Measurements from ENCODE around the gene TMEM179B.
A peak's percentile ranks its signal among the peaks of the same experiment; 100 is the strongest.

The TMEM179B gene

GRCh38 chr11:62755086-62755615, 32.1 kb upstream of the TMEM179B start:
- TF ChIP-seq FOXM1 (IDR thresholded peaks at IDR 0.05; ENCODE audit: borderline replicate concordance, low read depth) (no peak), MAX (IDR thresholded peaks at IDR 0.05) (no peak), CEBPB (IDR thresholded peaks at IDR 0.05) (no peak), TEAD4 (IDR thresholded peaks at IDR 0.05) (no peak), CREB1 (IDR thresholded peaks at IDR 0.05; ENCODE audit: low read depth) (no peak), ZBTB7A (IDR thresholded peaks at IDR 0.05; ENCODE audit: low read depth) (no peak), TCF12 (IDR thresholded peaks at IDR 0.05; ENCODE audit: low read depth) (no peak), EP300 (IDR thresholded peaks at IDR 0.05; ENCODE audit: borderline replicate concordance) (no peak), RAD21 (IDR thresholded peaks at IDR 0.05; ENCODE audit: low read depth) (no peak), NFIC (IDR thresholded peaks at IDR 0.05) (no peak), YY1 (IDR thresholded peaks at IDR 0.05; ENCODE audit: low read depth) (no peak), EGR1 (IDR thresholded peaks at IDR 0.05) (no peak)
- TF ChIP-seq, protein P1, sequence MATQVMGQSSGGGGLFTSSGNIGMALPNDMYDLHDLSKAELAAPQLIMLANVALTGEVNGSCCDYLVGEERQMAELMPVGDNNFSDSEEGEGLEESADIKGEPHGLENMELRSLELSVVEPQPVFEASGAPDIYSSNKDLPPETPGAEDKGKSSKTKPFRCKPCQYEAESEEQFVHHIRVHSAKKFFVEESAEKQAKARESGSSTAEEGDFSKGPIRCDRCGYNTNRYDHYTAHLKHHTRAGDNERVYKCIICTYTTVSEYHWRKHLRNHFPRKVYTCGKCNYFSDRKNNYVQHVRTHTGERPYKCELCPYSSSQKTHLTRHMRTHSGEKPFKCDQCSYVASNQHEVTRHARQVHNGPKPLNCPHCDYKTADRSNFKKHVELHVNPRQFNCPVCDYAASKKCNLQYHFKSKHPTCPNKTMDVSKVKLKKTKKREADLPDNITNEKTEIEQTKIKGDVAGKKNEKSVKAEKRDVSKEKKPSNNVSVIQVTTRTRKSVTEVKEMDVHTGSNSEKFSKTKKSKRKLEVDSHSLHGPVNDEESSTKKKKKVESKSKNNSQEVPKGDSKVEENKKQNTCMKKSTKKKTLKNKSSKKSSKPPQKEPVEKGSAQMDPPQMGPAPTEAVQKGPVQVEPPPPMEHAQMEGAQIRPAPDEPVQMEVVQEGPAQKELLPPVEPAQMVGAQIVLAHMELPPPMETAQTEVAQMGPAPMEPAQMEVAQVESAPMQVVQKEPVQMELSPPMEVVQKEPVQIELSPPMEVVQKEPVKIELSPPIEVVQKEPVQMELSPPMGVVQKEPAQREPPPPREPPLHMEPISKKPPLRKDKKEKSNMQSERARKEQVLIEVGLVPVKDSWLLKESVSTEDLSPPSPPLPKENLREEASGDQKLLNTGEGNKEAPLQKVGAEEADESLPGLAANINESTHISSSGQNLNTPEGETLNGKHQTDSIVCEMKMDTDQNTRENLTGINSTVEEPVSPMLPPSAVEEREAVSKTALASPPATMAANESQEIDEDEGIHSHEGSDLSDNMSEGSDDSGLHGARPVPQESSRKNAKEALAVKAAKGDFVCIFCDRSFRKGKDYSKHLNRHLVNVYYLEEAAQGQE (IDR thresholded peaks at IDR 0.05; ENCODE audit: low read depth), result no peak

DNA sequence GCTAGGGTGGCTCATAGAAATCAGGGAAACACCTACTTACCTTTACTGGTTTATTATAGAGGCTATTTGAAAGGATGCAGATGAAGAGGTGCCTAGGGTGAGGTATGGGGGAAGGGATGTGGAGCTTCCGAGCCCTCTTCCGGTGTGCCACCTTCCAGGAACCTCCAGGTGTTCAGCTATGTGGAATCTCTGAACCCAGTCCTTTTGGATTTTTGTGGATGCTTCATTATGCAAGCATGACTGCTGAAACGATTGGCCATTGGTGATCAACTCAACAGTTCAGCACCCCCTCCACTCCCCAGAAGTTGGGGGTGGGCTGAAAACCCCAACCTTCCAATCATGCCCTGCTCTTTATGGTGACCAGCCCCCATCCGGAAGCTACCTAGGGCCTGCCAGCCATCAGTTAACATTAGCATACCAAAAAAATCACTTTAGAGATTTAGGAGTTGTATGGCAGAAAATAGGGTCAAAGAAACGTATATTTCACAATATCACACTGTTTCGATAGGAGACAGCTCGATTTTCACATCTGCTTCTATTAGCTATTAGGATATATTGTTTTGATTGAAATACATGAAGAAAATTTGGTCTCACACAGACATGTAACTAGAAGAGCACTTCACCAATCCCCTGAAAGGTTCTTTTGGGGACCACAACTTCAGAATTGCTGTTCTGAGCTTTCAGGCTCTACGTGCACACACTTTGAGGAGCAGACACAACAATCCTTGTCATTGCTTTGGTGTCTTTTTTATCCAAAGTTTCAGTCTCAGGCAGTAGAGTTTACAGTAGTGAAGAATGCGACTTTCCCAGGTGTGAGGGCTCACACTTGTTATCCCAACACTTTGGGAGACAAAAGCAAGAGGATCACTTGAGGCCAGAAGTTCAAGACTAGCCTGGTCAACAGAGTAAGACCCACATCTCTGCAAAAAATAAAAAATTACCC, 29.1 kb upstream of the TMEM179B start:
- TF ChIP-seq EP300 (IDR thresholded peaks at IDR 0.05; ENCODE audit: borderline replicate concordance), result no peak

- TF ChIP-seq NFIC (IDR thresholded peaks at IDR 0.05) (0 out of 2 replicates have a peak, but pooled peaks have one; percentile 12), YY1 (IDR thresholded peaks at IDR 0.05; ENCODE audit: low read depth) (no peak)
Measured at GRCh38 chr11:62770778-62771143, 16.4 kb upstream of the TMEM179B start.

DNA sequence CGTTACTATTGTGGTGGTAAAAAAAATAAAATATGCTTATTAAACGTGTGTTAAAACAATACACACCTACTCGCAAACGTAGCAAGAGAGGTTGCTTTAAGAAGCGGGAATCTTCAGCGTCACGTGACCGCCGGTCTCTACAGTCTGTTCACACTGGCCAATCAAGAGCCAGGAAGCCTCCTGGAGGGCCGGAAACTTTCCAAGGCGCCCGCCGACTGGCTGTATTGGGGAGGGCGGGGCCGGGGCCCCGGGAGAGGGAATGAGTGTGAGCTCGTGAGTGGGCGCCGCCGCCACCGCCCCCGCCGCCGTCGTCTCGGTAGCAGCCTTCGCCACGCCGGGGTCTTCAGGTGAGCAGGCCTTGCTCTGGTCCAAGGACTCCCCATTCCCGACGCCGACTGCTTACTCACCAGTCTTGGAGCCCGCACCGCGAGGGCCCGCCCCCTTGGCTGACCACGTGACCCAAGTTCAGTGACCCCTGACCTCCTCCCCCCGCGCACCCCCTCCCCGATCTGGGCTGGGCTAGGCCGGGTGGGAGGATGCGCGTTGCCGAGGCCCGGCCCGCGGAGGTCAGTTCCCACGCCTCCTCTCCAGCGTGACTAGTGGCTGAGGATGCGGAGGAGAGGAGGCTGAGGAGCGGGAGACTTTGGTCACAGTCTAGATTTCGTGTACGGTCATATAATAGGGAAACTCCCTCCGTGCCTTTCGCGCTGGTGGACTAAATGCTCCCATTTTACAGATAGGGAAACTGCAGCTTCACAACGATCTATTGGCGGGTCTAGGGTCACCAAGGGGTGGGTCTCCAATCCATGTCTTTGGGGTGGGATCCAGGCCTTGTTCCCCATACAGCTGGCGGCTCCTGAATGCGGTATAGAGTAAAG, 15.8 kb upstream of the TMEM179B start, which contains the start of gene TAF6L:
TSS of gene TAF6L (plus strand) at position 253 of the 878 bp plus-strand sequence. CDS start 4,388 bp downstream, outside the sequence.
- TF ChIP-seq MAX (IDR thresholded peaks at IDR 0.05) (peak; percentile 65; the same call in 1 of the 2 replicates), TCF12 (IDR thresholded peaks at IDR 0.05; ENCODE audit: low read depth) (no peak), TAF1 (IDR thresholded peaks at IDR 0.05; ENCODE audit: low read depth) (peak; percentile 28; the same call in 1 of the 2 replicates), EP300 (IDR thresholded peaks at IDR 0.05; ENCODE audit: borderline replicate concordance) (no peak), ZBTB7A (IDR thresholded peaks at IDR 0.05; ENCODE audit: low read depth) (peak; percentile 86), EGR1 (IDR thresholded peaks at IDR 0.05) (peak; percentile 83)
- TF ChIP-seq, protein P2, sequence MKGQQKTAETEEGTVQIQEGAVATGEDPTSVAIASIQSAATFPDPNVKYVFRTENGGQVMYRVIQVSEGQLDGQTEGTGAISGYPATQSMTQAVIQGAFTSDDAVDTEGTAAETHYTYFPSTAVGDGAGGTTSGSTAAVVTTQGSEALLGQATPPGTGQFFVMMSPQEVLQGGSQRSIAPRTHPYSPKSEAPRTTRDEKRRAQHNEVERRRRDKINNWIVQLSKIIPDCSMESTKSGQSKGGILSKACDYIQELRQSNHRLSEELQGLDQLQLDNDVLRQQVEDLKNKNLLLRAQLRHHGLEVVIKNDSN (IDR thresholded peaks at IDR 0.05), result peak; percentile 94
- TF ChIP-seq, protein P1 (IDR thresholded peaks at IDR 0.05; ENCODE audit: low read depth), result no peak

- TF ChIP-seq CREB1 (IDR thresholded peaks at IDR 0.05; ENCODE audit: low read depth), result no peak
- TF ChIP-seq EP300 (IDR thresholded peaks at IDR 0.05; ENCODE audit: borderline replicate concordance), result no peak
- TF ChIP-seq ZBTB7A (IDR thresholded peaks at IDR 0.05; ENCODE audit: low read depth), result no peak
- TF ChIP-seq TCF12 (IDR thresholded peaks at IDR 0.05; ENCODE audit: low read depth), result no peak
- TF ChIP-seq, protein P2 (IDR thresholded peaks at IDR 0.05), result no peak
- TF ChIP-seq EGR1 (IDR thresholded peaks at IDR 0.05), result no peak
- TF ChIP-seq RAD21 (IDR thresholded peaks at IDR 0.05; ENCODE audit: low read depth), result no peak
- TF ChIP-seq YY1 (IDR thresholded peaks at IDR 0.05; ENCODE audit: low read depth), result no peak
- no peak for TF ChIP-seq FOXM1 (IDR thresholded peaks at IDR 0.05; ENCODE audit: borderline replicate concordance, low read depth)
- no peak for TF ChIP-seq TAF1 (IDR thresholded peaks at IDR 0.05; ENCODE audit: low read depth)
- no peak for TF ChIP-seq NFIC (IDR thresholded peaks at IDR 0.05)
- TF ChIP-seq CEBPB (IDR thresholded peaks at IDR 0.05), result no peak
Measured at GRCh38 chr11:62774407-62774806, 12.8 kb upstream of the TMEM179B start.

Data from Ishikawa (cell line).